HG02642 (cell line): ENCODE measurements around the gene MCM9.
"Not testable (repeated sequence)": the region's sequence is repeated elsewhere in the genome, so short reads cannot be mapped to it uniquely, and the experiment has no call there.

Source experiments
- ATAC-seq: cut with Tn5 transposase; IDR thresholded peaks from one replicate; pipeline ENCODE4 v1.9.1; 2021; ENCODE audit warnings: mild to moderate bottlenecking; ENCODE audit not compliant: unreplicated experiment, poor library complexity

MCM9 gene

DNA sequence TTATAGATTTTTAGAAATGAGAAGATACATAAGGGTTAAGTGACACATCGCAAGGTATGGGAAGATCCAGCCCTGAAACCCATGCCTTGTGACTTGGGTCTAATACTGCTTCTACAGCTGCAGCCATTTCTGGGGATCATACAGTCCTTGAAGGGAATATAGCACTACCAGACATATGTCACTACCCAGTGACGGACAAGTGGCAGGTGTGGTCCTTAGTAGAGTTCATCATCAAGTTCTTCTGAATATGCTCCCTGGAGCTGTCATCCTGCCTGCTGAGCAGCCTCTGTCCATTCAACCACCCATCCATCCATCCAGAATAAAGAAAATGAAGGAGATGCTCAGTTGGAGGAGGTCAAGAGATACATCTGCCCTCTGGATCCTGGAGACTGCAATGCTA lies 159.6 kb downstream of the MCM9 start:
- no peak for ATAC-seq

DNA sequence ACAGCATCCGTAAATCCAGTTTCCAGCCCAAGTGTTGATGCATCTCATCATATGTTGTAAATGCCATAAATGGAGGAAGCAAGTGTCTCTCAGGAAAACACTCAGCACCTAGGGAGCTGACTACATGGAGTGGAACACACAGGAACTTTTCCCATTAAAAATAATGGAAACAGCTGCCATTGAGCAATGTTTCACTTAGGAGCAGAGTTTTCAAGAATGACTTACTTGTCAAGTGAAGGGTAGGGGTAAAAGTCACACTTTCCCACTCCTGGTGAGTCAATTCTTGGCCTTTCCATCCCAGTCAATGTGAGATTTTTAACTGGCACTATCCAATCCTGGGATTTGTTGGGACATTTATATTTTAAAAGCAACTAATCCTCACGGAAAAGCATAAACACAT lies 160.4 kb downstream of the MCM9 start:
- no peak for ATAC-seq

DNA sequence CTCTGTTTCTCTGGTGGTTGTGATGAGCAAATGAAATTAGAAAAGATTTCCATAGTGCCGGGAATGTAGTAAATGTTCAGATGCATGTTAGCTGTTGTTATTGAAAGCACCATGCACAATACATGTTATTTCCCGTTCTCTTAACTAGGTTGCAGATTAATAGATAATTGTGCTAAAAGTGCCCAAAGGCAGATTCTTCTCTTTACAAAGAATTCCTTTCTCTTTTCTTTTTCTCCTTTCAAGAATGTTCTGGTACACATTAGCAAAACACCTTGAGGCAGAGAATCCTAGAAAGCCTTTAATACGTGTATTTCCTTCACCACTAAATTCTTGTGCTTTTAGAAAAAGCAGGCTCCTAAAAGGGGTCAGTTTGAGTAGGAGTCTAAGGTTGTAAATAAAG lies 162.1 kb downstream of the MCM9 start:
- no peak for ATAC-seq

DNA sequence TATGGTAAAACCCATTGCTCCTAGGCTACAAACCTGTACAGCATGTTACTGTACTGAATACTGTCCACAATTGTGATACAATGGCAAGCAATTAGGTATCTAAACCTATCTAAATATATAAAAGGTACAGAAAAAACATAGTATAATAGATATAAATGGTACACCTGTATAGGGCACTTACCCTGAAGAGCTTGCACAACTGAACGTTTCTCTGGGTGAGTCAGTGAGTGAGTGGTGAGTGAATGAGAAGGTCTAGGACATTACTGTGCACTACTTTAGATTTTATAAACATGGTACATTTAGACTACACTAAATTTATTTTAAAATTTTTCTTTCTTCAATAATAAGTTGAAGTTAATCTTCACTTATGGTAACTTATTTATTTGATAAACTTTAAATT lies 163.7 kb downstream of the MCM9 start:
- no peak for ATAC-seq

DNA sequence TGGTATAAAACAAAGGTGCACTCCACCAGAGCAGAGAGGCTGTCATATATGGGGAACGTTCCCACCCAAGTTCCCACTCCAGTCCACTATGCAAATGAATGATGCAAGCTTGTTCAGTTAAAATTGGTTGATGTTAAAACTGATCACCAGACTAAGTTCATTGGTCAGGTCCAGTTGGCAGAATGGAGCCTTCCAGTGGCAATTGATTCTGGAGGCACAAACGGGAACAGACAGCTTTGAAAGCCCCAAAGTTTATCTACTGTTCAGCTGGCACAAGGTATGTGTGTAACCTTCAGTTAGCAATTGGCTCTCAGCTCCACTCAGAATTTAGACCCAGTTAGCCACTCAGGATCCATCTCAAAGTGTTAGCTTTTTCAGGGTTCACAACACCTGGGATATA lies 164.1 kb downstream of the MCM9 start:
- ATAC-seq: no peak

DNA sequence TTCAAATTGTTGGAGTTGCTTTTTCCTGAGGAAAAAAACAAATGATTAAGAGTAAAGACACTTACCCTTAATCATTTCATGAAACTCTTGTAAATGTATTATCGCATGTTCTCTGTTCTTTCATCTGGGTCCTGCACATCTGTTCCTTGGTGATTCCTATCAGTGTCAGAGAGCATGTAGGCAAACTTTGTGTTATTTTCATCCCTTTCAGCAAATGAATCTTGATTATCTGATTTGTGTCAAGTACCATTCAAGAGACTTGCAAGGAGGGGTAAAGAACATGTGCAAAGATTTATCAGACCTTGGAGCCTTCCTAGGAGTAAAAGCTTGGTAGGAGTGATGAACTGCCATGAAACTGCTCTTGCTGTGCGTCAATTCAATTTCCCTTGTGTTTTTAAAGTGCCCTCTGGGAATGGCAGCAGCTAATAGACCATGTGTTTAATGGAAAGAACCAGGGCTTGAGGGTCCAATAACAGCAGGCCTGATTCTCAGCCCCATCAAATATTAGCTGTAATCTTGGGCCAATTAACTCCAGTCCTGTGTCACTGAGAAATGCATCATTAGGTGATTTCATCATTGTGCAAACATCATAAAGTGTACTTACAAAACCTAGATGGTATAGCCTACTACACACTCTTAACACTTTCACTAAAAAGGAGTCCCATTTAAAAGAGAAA lies 164.7 kb downstream of the MCM9 start:
- no peak for ATAC-seq

DNA sequence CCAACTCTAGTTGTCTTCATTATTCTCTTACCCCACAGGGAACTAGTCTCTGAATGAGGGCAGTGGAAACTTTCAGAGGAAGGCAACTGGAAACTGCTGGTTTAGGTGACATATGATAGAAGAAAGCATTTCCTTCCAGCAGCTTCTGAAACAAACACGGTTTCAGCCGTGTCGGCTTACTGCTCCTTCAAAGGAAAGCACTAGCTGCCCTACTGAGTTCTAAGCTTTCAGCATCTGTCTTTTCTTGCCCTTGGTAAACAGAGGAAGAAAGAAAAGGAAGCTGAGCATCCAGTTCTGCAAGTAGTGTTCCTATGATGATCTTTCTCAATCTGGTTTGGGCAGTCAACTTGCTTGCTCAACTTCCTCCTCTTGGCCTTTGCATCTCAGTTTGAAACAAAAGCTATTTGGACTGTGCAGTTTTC lies 166.0 kb downstream of the MCM9 start:
- ATAC-seq: no peak

DNA sequence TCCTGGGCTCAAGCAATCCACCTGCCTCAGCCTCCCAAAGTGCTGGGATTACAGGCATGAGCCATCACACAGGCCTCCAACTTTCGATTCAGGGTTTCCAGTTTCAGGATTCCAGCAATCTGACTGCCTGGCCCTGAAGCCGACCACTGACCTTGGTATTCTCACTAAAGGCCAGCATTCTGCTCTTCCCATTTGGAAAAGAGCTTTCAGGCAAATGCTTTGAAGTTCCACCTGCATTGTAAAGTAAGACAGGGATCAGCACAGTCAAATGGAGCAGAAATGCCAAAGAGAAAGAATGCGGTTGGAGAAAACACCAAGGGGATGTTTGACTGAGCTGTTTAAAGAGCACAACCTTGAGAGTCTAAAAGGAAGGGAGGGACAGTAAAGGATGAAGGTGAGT lies 166.5 kb downstream of the MCM9 start:
- no peak for ATAC-seq

DNA sequence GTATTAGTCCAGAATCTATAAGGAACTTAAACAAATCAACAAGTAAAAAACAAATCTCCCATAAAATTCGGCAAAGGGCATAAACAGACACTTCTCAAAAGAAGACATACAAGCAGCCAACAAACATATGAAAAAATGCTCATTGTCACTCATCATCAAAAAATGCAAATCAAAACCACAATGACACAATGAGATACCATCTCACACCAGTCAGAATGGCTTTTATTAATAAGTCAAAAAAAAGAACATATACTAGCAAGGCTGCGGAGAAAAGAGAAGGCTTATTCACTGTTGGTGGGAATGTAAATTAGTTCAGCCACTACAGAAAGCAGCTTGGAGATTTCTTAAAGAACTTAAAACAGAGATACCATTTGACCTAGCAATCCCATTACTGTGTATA lies 169.6 kb downstream of the MCM9 start:
- ATAC-seq: not testable (repeated sequence)

DNA sequence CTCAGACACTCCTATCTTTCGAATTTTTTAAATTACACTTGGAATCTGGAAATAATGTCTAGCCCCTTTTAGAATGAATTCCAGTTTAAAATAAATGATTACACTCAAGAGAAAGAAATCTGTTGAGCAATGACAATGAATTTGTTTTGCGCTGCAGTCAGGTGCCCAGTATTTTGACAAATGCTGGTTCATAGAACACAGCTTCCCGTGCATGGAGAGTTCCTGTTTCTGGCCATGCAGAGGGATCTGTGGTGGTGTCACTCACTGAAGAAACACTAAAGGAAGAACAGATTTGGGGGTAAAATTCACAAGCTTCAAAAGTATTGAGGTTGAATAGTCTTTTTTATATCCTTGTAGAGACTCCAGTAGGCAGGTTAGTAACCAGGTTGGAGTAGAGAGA lies 170.2 kb downstream of the MCM9 start:
- no peak for ATAC-seq
